ENCODE data around the gene AKAP6. TPM values are rescaled to one million over a fixed set of nuclear protein-coding genes. Genes with fewer than 3 reads are reported as not detected.
A peak's percentile ranks its signal among the peaks of the same experiment; 100 is the strongest.

Gene AKAP6
- total RNA-seq, 1 donor from 2014 or later, result 180 TPM

GRCh38 chr14:32618991-32619390 is 289.9 kb downstream of the AKAP6 start:
- DNase-seq, result no peak
- intact Hi-C loops (cut with DNase I), result no loop called here
- ATAC-seq (ENCODE audit: poor library complexity), result no peak

- intact Hi-C loops (cut with DNase I), result no loop called here
These were observed 291.2 kb downstream of the AKAP6 start for GRCh38 chr14:32620303-32620702.

GRCh38 chr14:32620724-32621123 is 291.6 kb downstream of the AKAP6 start:
- DNase-seq, result no peak
- ATAC-seq (ENCODE audit: poor library complexity), result no peak
- intact Hi-C loops (cut with DNase I), result no loop called here

More at GRCh38 chr14:32620303-32620702, 291.2 kb downstream of the AKAP6 start:
- no peak for ATAC-seq (ENCODE audit: poor library complexity)
- no peak for DNase-seq

DNA sequence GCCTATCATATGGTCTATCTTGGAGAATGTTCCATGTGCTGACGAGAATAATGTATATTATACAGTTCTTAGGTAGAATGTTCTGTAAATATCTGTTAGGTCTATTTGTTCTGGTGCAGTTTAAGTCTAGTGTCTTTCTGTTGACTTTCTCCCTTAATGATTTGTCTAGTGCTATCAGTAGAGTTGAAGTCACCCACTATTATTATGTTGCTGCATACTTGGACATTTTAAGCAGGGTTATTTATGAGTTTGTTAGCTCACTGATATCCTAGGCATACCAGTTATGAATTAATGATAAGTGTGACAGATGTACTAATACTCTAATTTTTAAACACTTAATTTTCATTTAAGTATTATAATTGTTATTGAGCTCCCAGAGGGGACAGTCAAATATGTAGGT is 292.5 kb downstream of the AKAP6 start:
- peak; percentile 71 for ATAC-seq (ENCODE audit: poor library complexity)
- intact Hi-C loops (cut with DNase I), result no loop called here
- DNase-seq, result no peak

DNA sequence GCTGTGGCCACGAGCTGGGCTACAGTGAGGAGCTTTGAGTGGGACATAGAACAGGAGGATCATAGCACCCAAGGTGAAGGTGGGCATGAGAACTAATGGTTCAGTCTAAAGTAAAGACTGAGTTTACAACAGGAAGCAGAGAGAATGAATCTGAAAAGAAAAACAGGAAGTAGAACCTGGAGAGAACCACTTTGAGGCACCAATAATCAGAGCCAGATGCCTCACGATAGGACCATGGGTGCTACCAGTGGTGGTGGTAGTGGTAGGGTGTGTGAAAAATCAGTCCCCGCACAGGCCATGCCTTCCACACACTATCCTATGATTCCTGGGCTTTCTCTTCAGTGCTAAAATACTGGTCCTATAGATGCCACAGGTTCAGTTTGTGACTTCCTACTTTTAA is 293.6 kb downstream of the AKAP6 start:
- DNase-seq, result no peak
- intact Hi-C loops (cut with DNase I), result no loop called here
- ATAC-seq (ENCODE audit: poor library complexity), result peak; percentile 8

DNA sequence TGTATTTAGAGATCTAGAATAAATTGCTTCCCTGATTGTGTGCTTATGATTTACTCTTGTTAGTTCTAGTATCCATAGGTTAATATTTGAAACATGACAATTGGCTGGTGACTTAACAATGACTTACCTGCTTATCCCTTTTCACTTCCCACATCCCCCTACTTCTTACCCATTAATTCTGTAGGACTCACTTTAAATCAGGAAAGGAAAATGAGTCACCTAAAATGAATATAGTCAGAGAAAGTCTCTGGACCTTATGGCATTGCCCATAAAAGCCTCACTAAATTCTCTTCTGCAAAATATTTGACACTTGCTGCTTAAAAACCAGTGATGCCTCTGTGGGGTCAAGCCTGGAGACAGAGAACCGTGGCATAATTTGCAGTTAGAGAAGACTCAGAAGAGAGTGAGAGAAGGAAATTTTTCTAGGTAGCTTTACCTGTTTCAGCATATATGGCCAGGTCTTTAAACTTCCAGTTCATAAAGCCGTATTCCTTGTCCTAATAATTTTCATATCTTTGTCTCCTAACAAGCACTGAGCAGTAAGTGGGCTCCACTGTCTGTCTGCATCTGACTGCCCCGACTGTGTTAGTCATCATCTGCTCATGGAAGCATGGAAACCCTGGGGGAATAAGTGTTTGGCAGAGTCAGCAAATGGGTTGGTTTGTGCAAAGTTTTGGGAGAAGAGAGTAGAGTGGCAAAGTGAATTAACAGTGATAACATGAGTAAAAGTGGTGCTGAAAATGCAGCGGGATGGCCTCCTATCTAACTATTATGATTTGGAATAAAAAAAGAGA is 294.4 kb downstream of the AKAP6 start:
- DNase-seq, result no peak
- ATAC-seq (ENCODE audit: poor library complexity), result no peak
- intact Hi-C loops (cut with DNase I), result no loop called here

- DNase-seq, result no peak
- intact Hi-C loops (cut with DNase I), result no loop called here
- no peak for ATAC-seq (ENCODE audit: poor library complexity)
These were observed 296.1 kb downstream of the AKAP6 start for GRCh38 chr14:32625211-32625610.

DNA sequence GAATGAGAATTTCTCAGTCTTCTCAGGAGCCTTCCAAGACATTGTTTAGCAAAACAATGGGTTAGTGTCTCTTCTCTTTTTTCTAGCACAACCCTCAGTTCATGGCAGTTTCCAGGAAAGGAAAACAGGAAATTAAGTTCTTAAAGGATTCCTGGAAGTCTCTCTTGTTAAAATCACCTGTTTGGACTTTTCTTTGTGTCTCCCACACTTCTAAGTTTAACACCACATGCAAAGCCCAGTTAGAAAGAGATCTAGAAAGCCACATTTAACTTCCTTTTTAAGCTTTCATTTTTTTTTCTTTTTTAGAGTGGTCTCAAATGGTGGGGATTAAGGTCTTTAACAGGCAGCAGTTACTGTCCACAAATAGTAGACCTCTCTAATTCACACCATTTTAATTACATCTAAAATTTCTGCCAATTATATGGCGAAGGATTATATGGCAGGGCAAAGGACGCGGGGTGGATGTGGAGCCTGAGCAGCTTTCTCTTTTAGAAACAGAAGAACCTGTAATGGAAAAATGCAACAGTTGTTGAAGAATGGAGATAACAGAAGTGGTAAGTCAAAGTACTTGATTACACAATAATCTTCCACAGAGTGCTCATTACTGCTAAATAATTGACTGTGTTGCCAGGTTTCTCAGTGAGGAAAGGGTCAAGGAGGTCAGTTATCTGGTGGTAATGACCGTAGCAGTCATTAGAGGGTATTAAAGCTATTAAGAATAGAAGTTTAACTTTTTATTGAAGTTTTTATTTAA is 298.6 kb downstream of the AKAP6 start:
- ATAC-seq (ENCODE audit: poor library complexity) (peak; percentile 66), DNase-seq (no peak)
- intact Hi-C loops (cut with DNase I), result no loop called here

GRCh38 chr14:32629236-32629635 is 300.1 kb downstream of the AKAP6 start:
- intact Hi-C loops (cut with DNase I), result no loop called here
- DNase-seq (no peak), ATAC-seq (ENCODE audit: poor library complexity) (no peak)

- no peak for ATAC-seq (ENCODE audit: poor library complexity)
- intact Hi-C loops (cut with DNase I), result no loop called here
These were observed 301.6 kb downstream of the AKAP6 start for GRCh38 chr14:32630701-32631100.

GRCh38 chr14:32633224-32633859 is 304.2 kb downstream of the AKAP6 start:
- intact Hi-C loops (cut with DNase I), result no loop called here
- ATAC-seq (ENCODE audit: poor library complexity) (no peak), DNase-seq (no peak)

More at GRCh38 chr14:32630701-32631100, 301.6 kb downstream of the AKAP6 start:
- no peak for DNase-seq

GRCh38 chr14:32633930-32634329 is 304.8 kb downstream of the AKAP6 start:
- no peak for ATAC-seq (ENCODE audit: poor library complexity)
- intact Hi-C loops (cut with DNase I), result no loop called here
- DNase-seq, result no peak

DNA sequence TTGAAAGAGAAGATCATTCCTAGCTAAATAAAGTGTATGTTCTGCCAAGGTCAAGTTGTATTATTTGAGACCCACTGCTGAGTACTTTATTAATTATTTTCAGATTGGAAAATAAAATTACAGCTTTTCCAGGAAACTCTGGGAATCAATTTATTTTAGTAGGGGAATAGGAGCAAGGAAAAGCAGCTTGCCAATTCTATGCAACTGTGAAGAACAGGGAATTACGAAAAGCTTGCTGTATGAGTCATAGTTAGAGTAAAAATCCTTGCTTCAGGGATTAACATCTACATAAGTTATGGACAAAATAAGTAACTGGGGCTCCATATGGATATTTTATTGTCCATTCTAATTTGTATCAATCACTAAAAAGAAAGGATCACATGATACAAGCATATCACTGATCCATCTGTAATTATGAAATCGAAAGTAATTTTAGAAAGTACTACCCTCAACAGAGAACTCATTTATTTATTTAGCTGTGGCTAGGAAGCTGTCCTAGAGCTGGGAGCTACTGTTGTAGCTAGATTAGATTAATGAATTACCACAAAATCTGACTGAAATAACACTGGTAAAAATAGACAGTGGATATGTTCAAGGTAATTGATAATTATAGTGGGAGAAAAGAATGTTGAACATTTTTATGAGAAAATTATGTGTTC is 306.1 kb downstream of the AKAP6 start:
- intact Hi-C loops (cut with DNase I), result no loop called here
- DNase-seq, result no peak
- peak; percentile 62 for ATAC-seq (ENCODE audit: poor library complexity)

- ATAC-seq (ENCODE audit: poor library complexity), result no peak
- intact Hi-C loops (cut with DNase I), result no loop called here
- no peak for DNase-seq
These were observed 308.5 kb downstream of the AKAP6 start for GRCh38 chr14:32637582-32637981.

- no peak for DNase-seq
- ATAC-seq (ENCODE audit: poor library complexity), result no peak
- intact Hi-C loops (cut with DNase I), result no loop called here
These were observed 310.1 kb downstream of the AKAP6 start for GRCh38 chr14:32639208-32639607.

DNA sequence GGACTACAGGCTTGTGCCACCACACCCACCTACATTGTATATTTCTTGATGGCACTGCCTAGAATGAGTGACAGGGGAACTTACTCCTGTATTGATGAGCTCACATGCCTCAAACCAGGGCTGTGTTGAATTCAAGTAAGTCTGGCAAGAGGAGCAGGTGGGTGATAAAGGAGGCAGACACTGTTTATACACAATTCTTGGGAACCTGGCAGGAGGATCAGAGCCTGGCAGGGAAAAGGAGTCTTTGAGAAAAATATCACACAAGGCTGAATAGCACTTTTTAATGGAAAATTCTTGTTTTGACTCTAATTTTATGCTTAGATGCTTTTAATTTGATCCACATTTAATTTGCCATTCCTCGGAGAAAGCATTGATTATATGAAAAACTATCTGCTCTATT is 316.5 kb downstream of the AKAP6 start:
- ATAC-seq (ENCODE audit: poor library complexity) (no peak), DNase-seq (no peak)
- intact Hi-C loops (cut with DNase I), result no loop called here

- ATAC-seq (ENCODE audit: poor library complexity) (no peak), DNase-seq (no peak)
- intact Hi-C loops (cut with DNase I), result no loop called here
These were observed 319.3 kb downstream of the AKAP6 start for GRCh38 chr14:32648434-32648833.

- no peak for DNase-seq
- no peak for ATAC-seq (ENCODE audit: poor library complexity)
- intact Hi-C loops (cut with DNase I), result no loop called here
These were observed 320.9 kb downstream of the AKAP6 start for GRCh38 chr14:32650030-32650429.

DNA sequence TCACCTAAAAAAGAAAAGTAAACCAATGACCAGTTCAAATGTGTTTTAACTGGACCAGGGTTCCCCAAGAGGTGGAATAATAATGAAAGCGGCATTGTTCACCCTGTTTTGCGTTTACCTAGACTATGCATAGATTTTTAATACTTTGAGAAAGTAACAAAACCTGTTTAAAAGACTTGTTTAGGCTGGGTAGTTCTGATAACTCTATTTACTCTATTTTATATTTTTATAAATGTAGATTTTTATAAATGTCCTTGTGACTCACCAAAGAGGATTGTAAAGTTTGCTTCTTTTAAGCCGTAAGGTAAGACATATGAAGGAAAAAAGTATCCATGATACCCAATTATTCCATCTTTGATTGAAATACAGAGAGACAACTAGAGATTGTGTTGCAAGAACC is 321.6 kb downstream of the AKAP6 start:
- no peak for DNase-seq
- ATAC-seq (ENCODE audit: poor library complexity), result no peak
- intact Hi-C loops (cut with DNase I), result no loop called here
